Transverse colon (tissue), 3 donors: ENCODE data around the gene PVALB.

ENCODE experiments used
- CTCF ChIP-seq, 5 experiments: fragments of 200-600 bp in 3 of 5; fragments of 450-650 bp in 2 of 5; sonication (generic) in 3 of 5; IDR thresholded peaks; 1 replicate in 2 of 5; 2 replicates in 3 of 5; pipeline ENCODE4 v1.5.1; 2016 to 2017; ENCODE audit warnings: antibody characterized with exemption in 5 of 5, inconsistent platforms in 3 of 5, mild to moderate bottlenecking in 2 of 5, moderate library complexity in 1 of 5
- POLR2A ChIP-seq: fragments of 450-650 bp; IDR thresholded peaks from one replicate; pipeline ENCODE4 v1.6.1; 2016; ENCODE audit warnings: antibody characterized with exemption, mild to moderate bottlenecking, moderate library complexity

GRCh38 chr22:36768616-36769015 lies 48.2 kb downstream of the PVALB start:
- TF ChIP-seq POLR2A: no peak
- no peak for TF ChIP-seq CTCF (IDR thresholded peaks at IDR 0.05)
